Endothelial cell of umbilical vein (primary cell): ENCODE data around the gene GATA3. TPM values are rescaled to one million over a fixed set of nuclear protein-coding genes. Genes with fewer than 3 reads are reported as not detected.
A peak's percentile ranks its signal among the peaks of the same experiment; 100 is the strongest.

ENCODE experiments used
- BruUV-seq: library from RNA; stranded (reverse); fragments of 400-500 nt; replicated peaks from 2 replicates; lab custom pipeline; 2021; lab: Mats Ljungman, UMichigan
- CTCF ChIA-PET: fragments of 300-600, 350-600 bp; sonication (Branson Sonifier 250); formaldehyde crosslinking; loops from one replicate; lab custom pipeline; 2021; ENCODE audit warnings: antibody characterized with exemption, inconsistent platforms; lab: Charles Lee
- POLR2A ChIA-PET: fragments of 300-600, 350-600 bp; sonication (Branson Sonifier 250); formaldehyde crosslinking; loops from one replicate; lab custom pipeline; 2021; ENCODE audit warnings: antibody characterized with exemption, inconsistent platforms; lab: Charles Lee
- DNase-seq: peaks from one replicate; pipeline ENCODE4 v3.0.0-alpha.2; 2011; ENCODE audit warnings: low read depth, low spot score
- FAIRE-seq: peaks from 2 replicates; lab custom pipeline; 2011; peaks lifted over from hg19 to GRCh38; lab: Jason Lieb, UNC
- H2AFZ ChIP-seq: 2 replicates; pipeline ENCODE4 v1.6.0; 2012; ENCODE audit warnings: low read depth, low read length, control low read depth, inconsistent platforms
- H3K27ac ChIP-seq: 2 replicates; pipeline ENCODE4 v1.5.1; 2011; ENCODE audit warnings: low read depth, mild to moderate bottlenecking, control low read depth, low read length, moderate library complexity; ENCODE audit not compliant: insufficient read depth
- H3K27me3 ChIP-seq, 2 experiments: 2 replicates each; pipeline versions ENCODE4 v1.6.0 to v1.6.1; 2011; ENCODE audit warnings: low read length in 2 of 2, mixed read lengths in 1 of 2; ENCODE audit not compliant: control insufficient read depth in 2 of 2, insufficient read depth in 2 of 2
- H3K36me3 ChIP-seq, 2 experiments: 2 replicates in 1 of 2; 3 replicates in 1 of 2; pipeline ENCODE4 v1.5.1; 2011; ENCODE audit warnings: low read length in 2 of 2, mild to moderate bottlenecking in 1 of 2, moderate library complexity in 1 of 2; ENCODE audit not compliant: control insufficient read depth in 2 of 2, insufficient read depth in 2 of 2; ENCODE audit errors: extremely low read depth in 1 of 2
- H3K4me1 ChIP-seq: 3 replicates; pipeline ENCODE4 v1.5.1; 2011; ENCODE audit warnings: mild to moderate bottlenecking, low read length; ENCODE audit not compliant: control insufficient read depth, insufficient read depth; ENCODE audit errors: extremely low read depth
- H3K4me2 ChIP-seq: 2 replicates; pipeline ENCODE4 v1.6.1; 2011; ENCODE audit warnings: low read length, control low read depth, mixed read lengths; ENCODE audit not compliant: insufficient read depth
- H3K4me3 ChIP-seq, 3 experiments: fragments of 200-600 bp in 1 of 3; sonication (generic), shearing (Covaris generic) in 1 of 3; replicated peaks in 1 of 3; 2 replicates each; pipeline ENCODE4 v1.5.1; 2011 to 2016; ENCODE audit warnings: control low read depth in 3 of 3, low read length in 3 of 3, mild to moderate bottlenecking in 2 of 3, inconsistent platforms in 1 of 3, low read depth in 1 of 3, moderate library complexity in 1 of 3; ENCODE audit not compliant: insufficient read depth in 1 of 3
- H3K79me2 ChIP-seq: 2 replicates; pipeline ENCODE4 v1.6.0; 2012; ENCODE audit warnings: low read length, inconsistent platforms; ENCODE audit not compliant: control insufficient read depth, insufficient read depth
- H3K9ac ChIP-seq: replicated peaks from 2 replicates; pipeline ENCODE3; 2011; ENCODE audit warnings: low read length, control low read depth; ENCODE audit not compliant: insufficient read depth; ENCODE audit errors: extremely low read depth
- H3K9me1 ChIP-seq: replicated peaks from 3 replicates; pipeline ENCODE4 v1.6.0; 2011; ENCODE audit warnings: mild to moderate bottlenecking, low read length; ENCODE audit not compliant: control insufficient read depth, insufficient read depth; ENCODE audit errors: extremely low read depth
- H3K9me3 ChIP-seq: replicated peaks from 2 replicates; pipeline ENCODE4 v1.5.1; 2012; ENCODE audit warnings: low read length, inconsistent platforms; ENCODE audit not compliant: control insufficient read depth, insufficient read depth
- H4K20me1 ChIP-seq: replicated peaks from 2 replicates; pipeline ENCODE3; 2011; ENCODE audit warnings: mild to moderate bottlenecking, low read length; ENCODE audit not compliant: control insufficient read depth, insufficient read depth; ENCODE audit errors: extremely low read depth
- EZH2 ChIP-seq: IDR thresholded peaks from 2 replicates; pipeline ENCODE4 v1.6.1; 2012; ENCODE audit warnings: borderline replicate concordance, low read depth, mild to moderate bottlenecking, moderate library complexity, low read length, inconsistent platforms; ENCODE audit not compliant: severe bottlenecking
- FOS ChIP-seq: IDR thresholded peaks from 2 replicates; pipeline ENCODE4 v1.6.1; 2011; ENCODE audit warnings: mild to moderate bottlenecking, low read length, moderate library complexity, borderline replicate concordance; ENCODE audit not compliant: insufficient read depth
- GATA2 ChIP-seq: IDR thresholded peaks from 2 replicates; pipeline ENCODE4 v1.7.0; 2011; ENCODE audit warnings: low read depth, mild to moderate bottlenecking, moderate library complexity, mixed read lengths, low read length; ENCODE audit not compliant: insufficient read length, insufficient read depth
- JUN ChIP-seq: IDR thresholded peaks from 2 replicates; pipeline ENCODE4 v1.6.1; 2011; ENCODE audit warnings: borderline replicate concordance, low read depth; ENCODE audit not compliant: insufficient read length, insufficient read depth
- MYC ChIP-seq: IDR thresholded peaks from one replicate; pipeline ENCODE4 v1.6.1; 2011; ENCODE audit warnings: mild to moderate bottlenecking, low read depth, low read length
- POLR2A ChIP-seq: IDR thresholded peaks from 2 replicates; pipeline ENCODE4 v1.6.1; 2012; ENCODE audit warnings: low read depth, mild to moderate bottlenecking, control low read depth, low read length
- POLR2AphosphoS5 ChIP-seq: IDR thresholded peaks from 2 replicates; pipeline ENCODE4 v1.6.1; 2012; ENCODE audit warnings: low read depth, mild to moderate bottlenecking, control low read depth, low read length, moderate library complexity; ENCODE audit not compliant: insufficient read depth
- dilution Hi-C: fragments of 300-500 bp; cut with MboI; formaldehyde crosslinking; loops from one replicate; pipeline ENCODE4 v1.15.0; 2019; ENCODE audit warnings: low sequenced_read_pairs; ENCODE audit not compliant: extremely low pct_ligation_motif_present
- intact Hi-C: fragments of 100-400 bp; cut with micrococcal nuclease; formaldehyde crosslinking; loops from one replicate; pipeline ENCODE4 v1.10.0; 2022
- polyA plus RNA-seq, 4 experiments: library from polyadenylated mRNA; depleted of rRNA in 3 of 4; stranded (reverse) in 3 of 4; unstranded in 1 of 4; fragments of >200 nt; gene quantifications; 2 replicates each; pipeline versions ENCODE4 v1.2.1 to v1.2.3, GENCODE V29; 2011 to 2012; ENCODE audit warnings: missing spikeins in 1 of 4
- total RNA-seq: library from RNA; stranded (reverse); gene quantifications from 2 replicates; pipeline ENCODE4 v1.2.3, GENCODE V29; 2021
- TF ChIP-seq, protein P1 (sequence below): IDR thresholded peaks from 2 replicates; pipeline ENCODE4 v1.6.1; 2011; ENCODE audit not compliant: insufficient read depth, insufficient read length
- TF ChIP-seq, protein P2 (sequence below), 2 donors: IDR thresholded peaks; 1 replicate in 1 of 2; 2 replicates in 1 of 2; pipeline ENCODE4 v1.5.1; 2011; ENCODE audit warnings: low read length in 2 of 2, mild to moderate bottlenecking in 2 of 2, moderate library complexity in 2 of 2, control low read depth in 1 of 2, inconsistent platforms in 1 of 2, low read depth in 1 of 2; ENCODE audit not compliant: insufficient read depth in 1 of 2; ENCODE audit errors: extremely low read depth in 1 of 2

The GATA3 gene
- total and polyA plus RNA-seq, 2 donors (not counting 3 experiments of a cell fraction or from before 2014, with no cell fraction given): 9.3 to 33.0 TPM

DNA sequence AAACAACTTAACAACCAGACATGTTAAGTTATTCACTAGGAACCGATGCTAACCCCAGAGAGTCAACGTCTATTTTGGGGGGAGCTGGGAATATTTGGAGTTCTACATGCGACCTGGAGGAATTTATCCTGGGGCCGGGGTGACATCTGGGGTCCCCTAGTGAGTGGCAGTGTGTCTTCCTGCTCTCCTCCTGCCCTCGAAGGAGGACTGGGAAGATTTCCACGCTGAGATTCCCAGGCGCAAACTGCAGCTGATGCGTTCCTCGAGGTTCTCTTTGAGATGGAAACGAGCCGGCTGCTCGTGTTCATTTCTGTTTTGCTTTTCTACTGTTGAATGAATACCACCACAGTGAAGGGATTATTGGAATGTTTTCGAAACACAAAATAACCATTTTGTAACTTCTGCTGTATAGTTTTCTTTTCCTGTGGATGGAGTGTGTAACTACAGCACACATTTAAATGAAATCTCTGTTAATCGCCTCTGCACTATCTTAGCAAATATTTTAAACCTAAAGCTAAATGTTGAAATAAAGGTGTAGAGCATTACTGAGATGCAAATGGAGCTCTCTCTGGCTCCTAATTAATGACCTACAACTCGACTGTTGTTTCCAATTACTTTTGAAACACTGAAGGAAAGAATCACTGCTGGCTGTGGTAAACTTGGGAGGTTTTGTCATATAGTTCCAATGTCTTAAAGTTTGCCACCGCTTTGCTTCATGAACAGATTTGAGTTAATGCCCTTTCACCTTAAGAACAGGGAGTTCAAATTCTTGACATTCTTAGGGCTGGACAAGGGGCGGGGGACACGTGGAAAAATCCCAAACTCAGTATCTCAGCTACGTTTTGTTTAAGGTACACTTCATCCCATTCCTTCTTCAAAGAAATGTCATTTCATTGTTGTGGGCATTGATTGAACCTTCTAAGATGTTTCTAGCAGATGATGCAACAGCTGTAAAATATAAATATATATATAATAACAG lies 21.1 kb downstream of the GATA3 start:
- Histone ChIP-seq H3K27ac (no peak overlapping the region), H4K20me1 (no peaks in the 10 kb centered on the region), H3K9me1 (no peaks in the 10 kb centered on the region), H3K36me3 (peaks cover 18 to 19% of the 10 kb centered on the region in 2 experiments), H3K4me3 (no peak overlapping the region), H3K9ac (no peak overlapping the region), H3K9me3 (no peaks in the 10 kb centered on the region), H3K27me3 (no peaks in the 10 kb centered on the region), H3K4me2 (no peak overlapping the region), H3K4me1 (peaks cover 31% of the 10 kb centered on the region), H2AFZ (no peak overlapping the region), H3K79me2 (peaks cover 16% of the 10 kb centered on the region)
- intact Hi-C loops: no loop called here
- no peak for DNase-seq
- dilution Hi-C loops: no loop called here
- FAIRE-seq: peak; percentile 38
- no TSS peak for BruUV-seq
- TF ChIP-seq EZH2 (no peak), GATA2 (no peak), JUN (no peak), MYC (no peak)
- TF ChIP-seq, protein P1, sequence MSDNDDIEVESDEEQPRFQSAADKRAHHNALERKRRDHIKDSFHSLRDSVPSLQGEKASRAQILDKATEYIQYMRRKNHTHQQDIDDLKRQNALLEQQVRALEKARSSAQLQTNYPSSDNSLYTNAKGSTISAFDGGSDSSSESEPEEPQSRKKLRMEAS: no peak
- ChIA-PET POLR2A (interaction anchor here (1.2 kb wide), 1 partner anchor 15 kb away, joined by 3 read pairs; no protein-coding TSS in a partner anchor), CTCF (interaction anchor here (1.1 to 1.4 kb wide), 4 partner anchors 10 to 204 kb away, joined by 3 to 6 read pairs (median 4); no protein-coding TSS in a partner anchor)

DNA sequence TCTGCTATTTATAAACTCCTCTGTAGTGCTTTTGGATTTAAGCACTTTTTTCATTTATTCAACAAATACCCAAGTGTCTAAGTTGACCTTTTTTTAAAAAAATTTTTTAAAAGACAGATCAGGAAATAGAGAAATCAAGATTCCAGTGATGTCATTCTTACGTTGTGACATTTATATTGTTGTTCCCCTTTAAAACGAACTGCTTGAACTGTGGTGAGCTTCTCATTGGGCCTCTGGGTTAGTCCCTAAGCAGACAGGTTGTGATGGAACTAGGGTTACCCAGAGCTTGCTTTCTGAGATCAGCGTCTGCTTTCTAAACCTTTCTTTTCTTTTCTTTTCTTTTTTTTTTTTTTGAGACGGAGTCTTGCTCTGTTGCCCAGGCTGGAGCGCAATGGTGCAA lies 22.4 kb downstream of the GATA3 start:
- intact Hi-C loops: no loop called here
- no peak for DNase-seq
- Histone ChIP-seq H2AFZ (no peak overlapping the region), H3K4me2 (no peak overlapping the region), H3K9ac (no peak overlapping the region), H3K27me3 (no peaks in the 10 kb centered on the region), H3K27ac (no peak overlapping the region), H3K79me2 (peaks cover 6% of the 10 kb centered on the region), H3K36me3 (peaks cover 8 to 14% of the 10 kb centered on the region in 2 experiments), H3K9me3 (no peaks in the 10 kb centered on the region), H3K4me3 (no peak overlapping the region), H4K20me1 (no peaks in the 10 kb centered on the region), H3K4me1 (peaks cover 27% of the 10 kb centered on the region), H3K9me1 (no peaks in the 10 kb centered on the region)
- CTCF ChIA-PET: no interaction called here
- POLR2A ChIA-PET: no interaction called here
- BruUV-seq: no TSS peak
- FAIRE-seq: no peak
- dilution Hi-C loops: no loop called here
- TF ChIP-seq POLR2AphosphoS5 (no peak), GATA2 (no peak), POLR2A (no peak), FOS (no peak), JUN (no peak), MYC (no peak), EZH2 (no peak)
- TF ChIP-seq, protein P1: no peak
- TF ChIP-seq, protein P2, sequence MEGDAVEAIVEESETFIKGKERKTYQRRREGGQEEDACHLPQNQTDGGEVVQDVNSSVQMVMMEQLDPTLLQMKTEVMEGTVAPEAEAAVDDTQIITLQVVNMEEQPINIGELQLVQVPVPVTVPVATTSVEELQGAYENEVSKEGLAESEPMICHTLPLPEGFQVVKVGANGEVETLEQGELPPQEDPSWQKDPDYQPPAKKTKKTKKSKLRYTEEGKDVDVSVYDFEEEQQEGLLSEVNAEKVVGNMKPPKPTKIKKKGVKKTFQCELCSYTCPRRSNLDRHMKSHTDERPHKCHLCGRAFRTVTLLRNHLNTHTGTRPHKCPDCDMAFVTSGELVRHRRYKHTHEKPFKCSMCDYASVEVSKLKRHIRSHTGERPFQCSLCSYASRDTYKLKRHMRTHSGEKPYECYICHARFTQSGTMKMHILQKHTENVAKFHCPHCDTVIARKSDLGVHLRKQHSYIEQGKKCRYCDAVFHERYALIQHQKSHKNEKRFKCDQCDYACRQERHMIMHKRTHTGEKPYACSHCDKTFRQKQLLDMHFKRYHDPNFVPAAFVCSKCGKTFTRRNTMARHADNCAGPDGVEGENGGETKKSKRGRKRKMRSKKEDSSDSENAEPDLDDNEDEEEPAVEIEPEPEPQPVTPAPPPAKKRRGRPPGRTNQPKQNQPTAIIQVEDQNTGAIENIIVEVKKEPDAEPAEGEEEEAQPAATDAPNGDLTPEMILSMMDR (IDR thresholded peaks at IDR 0.05; ENCODE audit: extremely low read depth in 1 of 2, insufficient read depth in 1 of 2, low read depth in 1 of 2, low read length in 2 of 2): no peak
